ENCODE results near the gene CST1.

GRCh38 chr20:23753589-23753988 lies 2.9 kb upstream of the CST1 start:
- no peak for TF ChIP-seq CTCF (IDR thresholded peaks at IDR 0.05)
- TF ChIP-seq POLR2A (IDR thresholded peaks at IDR 0.05), result no peak
